ENCODE results near the gene SLFN5. TPM values are rescaled to one million over a fixed set of nuclear protein-coding genes. Genes with fewer than 3 reads are reported as not detected.

The SLFN5 gene
- polyA plus RNA-seq, 5 donors: 14.2 to 25.7 (median 24.0) TPM

Other genes with a start within 250 kb of the SLFN5 start
- gene RFFL, start 179.4 kb upstream of the SLFN5 start, polyA plus RNA-seq (ENCODE audit: insufficient read depth in 1 of 5, insufficient read length in 5 of 5, low replicate concordance in 1 of 5): 10 to 100 TPM; 19.4 to 22.4 (median 21.0) TPM
- gene RAD51D, start 123.2 kb upstream of the SLFN5 start, polyA plus RNA-seq (ENCODE audit: insufficient read depth in 1 of 5, insufficient read length in 5 of 5, low replicate concordance in 1 of 5): 10 to 100 TPM; 13.6 to 17.0 (median 16.6) TPM
- gene FNDC8, start 121.5 kb upstream of the SLFN5 start, polyA plus RNA-seq (ENCODE audit: insufficient read depth in 1 of 5, insufficient read length in 5 of 5, low replicate concordance in 1 of 5): under 1 TPM in 3 of 5 donors, not detected in 2; 0.14 to 0.41 (median 0.22) TPM
- gene NLE1, start 100.8 kb upstream of the SLFN5 start, polyA plus RNA-seq (ENCODE audit: insufficient read depth in 1 of 5, insufficient read length in 5 of 5, low replicate concordance in 1 of 5): 10 to 100 TPM; 15.7 to 24.5 (median 19.4) TPM
- 1 to 10 TPM in 1 of 5 donors, under 1 TPM in 4; 0.31 to 5.8 (median 0.36) TPM for gene UNC45B, start 95.3 kb upstream of the SLFN5 start, polyA plus RNA-seq (ENCODE audit: insufficient read depth in 1 of 5, insufficient read length in 5 of 5, low replicate concordance in 1 of 5)
- under 1 TPM in 1 of 5 donors, not detected in 4; 0.05 TPM for gene SLC35G3, start 48.7 kb upstream of the SLFN5 start, polyA plus RNA-seq (ENCODE audit: insufficient read depth in 1 of 5, insufficient read length in 5 of 5, low replicate concordance in 1 of 5)
- gene SLFN11, start 130.5 kb downstream of the SLFN5 start, polyA plus RNA-seq (ENCODE audit: insufficient read depth in 1 of 5, insufficient read length in 5 of 5, low replicate concordance in 1 of 5): 10 to 100 TPM; 18.7 to 24.2 (median 21.2) TPM
- 10 to 100 TPM; 17.1 to 32.0 (median 30.3) TPM for gene SLFN12, start 189.4 kb downstream of the SLFN5 start, polyA plus RNA-seq (ENCODE audit: insufficient read depth in 1 of 5, insufficient read length in 5 of 5, low replicate concordance in 1 of 5)
- 10 to 100 TPM; 16.5 to 32.6 (median 28.2) TPM for gene SLFN13, start 205.7 kb downstream of the SLFN5 start, polyA plus RNA-seq (ENCODE audit: insufficient read depth in 1 of 5, insufficient read length in 5 of 5, low replicate concordance in 1 of 5)